Stomach (tissue), 4 donors: Measurements from ENCODE around the gene AFAP1.

Source experiments
- CTCF ChIP-seq, 7 experiments: fragments of 450-650 bp in 4 of 7; fragments of 200-600 bp in 3 of 7; sonication (generic) in 3 of 7; IDR thresholded peaks; one replicate each; pipeline ENCODE4 v1.5.1; 2016 to 2019; ENCODE audit warnings: antibody characterized with exemption in 7 of 7, control low read depth in 2 of 7, mild to moderate bottlenecking in 1 of 7
- EP300 ChIP-seq: sonication (generic); formaldehyde crosslinking; IDR thresholded peaks from one replicate; pipeline ENCODE4 v1.6.1; 2017; ENCODE audit warnings: antibody characterized with exemption
- POLR2A ChIP-seq, 4 donors: fragments of 450-650 bp; IDR thresholded peaks; one replicate each; pipeline ENCODE4 v1.6.1; 2016; ENCODE audit warnings: antibody characterized with exemption in 4 of 4, control low read depth in 2 of 4, mild to moderate bottlenecking in 1 of 4, moderate library complexity in 1 of 4
- POLR2AphosphoS5 ChIP-seq, 3 donors: sonication (generic); formaldehyde crosslinking; IDR thresholded peaks; one replicate each; pipeline ENCODE4 v1.6.1; 2016; ENCODE audit warnings: antibody characterized with exemption in 3 of 3

GRCh38 chr4:7945709-7946380 is 6.2 kb upstream of the AFAP1 start:
- no peak for TF ChIP-seq POLR2A (IDR thresholded peaks at IDR 0.05)
- no peak for TF ChIP-seq CTCF (IDR thresholded peaks at IDR 0.05)
- no peak for TF ChIP-seq EP300
- no peak for TF ChIP-seq POLR2AphosphoS5 (IDR thresholded peaks at IDR 0.05)
